HepG2 (cell line): ENCODE measurements around the gene RPAP3. TPM values are rescaled to one million over a fixed set of nuclear protein-coding genes. Genes with fewer than 3 reads are reported as not detected.

Experiments used
- EEA1 ChIP-seq: sonication (generic); formaldehyde crosslinking; IDR thresholded peaks from 2 replicates; pipeline ENCODE4 v1.5.1; 2020; ENCODE audit warnings: mild to moderate bottlenecking, missing genetic modification reagents, borderline replicate concordance
- KLF12 ChIP-seq: sonication (generic); formaldehyde crosslinking; IDR thresholded peaks from 2 replicates; pipeline ENCODE4 v1.4.0; 2020; ENCODE audit warnings: missing genetic modification reagents, borderline replicate concordance
- MTERF4 ChIP-seq: sonication (generic); formaldehyde crosslinking; IDR thresholded peaks from 2 replicates; pipeline ENCODE4 v1.8.0; 2023; ENCODE audit warnings: mild to moderate bottlenecking, missing genetic modification reagents
- NFYC ChIP-seq: IDR thresholded peaks from 2 replicates; pipeline ENCODE4 v1.6.1; 2016; ENCODE audit warnings: missing genetic modification reagents, missing compliant biosample characterization
- RFX1 ChIP-seq: fragments of 450-650 bp; IDR thresholded peaks from 2 replicates; pipeline ENCODE4 v1.6.1; 2017
- SIN3B ChIP-seq: fragments of 150-350 bp; IDR thresholded peaks from 2 replicates; pipeline ENCODE4 v1.6.1; 2014; ENCODE audit warnings: low read length
- SP140L ChIP-seq: sonication (generic); formaldehyde crosslinking; IDR thresholded peaks from 2 replicates; pipeline ENCODE4 v1.4.0; 2020; ENCODE audit warnings: missing genetic modification reagents, borderline replicate concordance
- SRSF9 ChIP-seq: fragments of 200-400 bp; formaldehyde crosslinking; IDR thresholded peaks from 2 replicates; pipeline ENCODE4 v1.6.1; 2018; ENCODE audit warnings: borderline replicate concordance, mild to moderate bottlenecking, low read depth, low read length; ENCODE audit not compliant: insufficient read depth, poor library complexity, severe bottlenecking
- THYN1 ChIP-seq: sonication (generic); formaldehyde crosslinking; IDR thresholded peaks from 2 replicates; pipeline ENCODE4 v1.8.1; 2023; ENCODE audit warnings: low read depth, mild to moderate bottlenecking, moderate library complexity, missing genetic modification reagents, borderline replicate concordance
- ZNF142 ChIP-seq: sonication (generic); formaldehyde crosslinking; IDR thresholded peaks from 2 replicates; pipeline ENCODE4 v1.4.0; 2020; ENCODE audit warnings: missing genetic modification reagents
- ZNF207 ChIP-seq: fragments of 450-650 bp; IDR thresholded peaks from 2 replicates; pipeline ENCODE4 v1.6.1; 2016; ENCODE audit warnings: antibody characterized with exemption, borderline replicate concordance
- ZNF446 ChIP-seq: sonication (generic); formaldehyde crosslinking; IDR thresholded peaks from 2 replicates; pipeline ENCODE4 v1.5.0; 2020; ENCODE audit warnings: mild to moderate bottlenecking, missing genetic modification reagents
- ZNF547 ChIP-seq: sonication (generic); formaldehyde crosslinking; IDR thresholded peaks from 2 replicates; pipeline ENCODE4 v1.5.1; 2020; ENCODE audit warnings: mild to moderate bottlenecking, missing genetic modification reagents
- ZNF879 ChIP-seq: sonication (generic); formaldehyde crosslinking; IDR thresholded peaks from 2 replicates; pipeline ENCODE4 v1.8.1; 2023; ENCODE audit warnings: missing genetic modification reagents
- polyA plus RNA-seq, 8 experiments: library from polyadenylated mRNA; depleted of rRNA in 3 of 8; stranded (reverse) in 7 of 8; unstranded in 1 of 8; fragments of >200 nt; fragmentation: Illumina TruSeq in 4 of 8; extraction: Trizol in 4 of 8; gene quantifications; 2 replicates each; pipeline versions ENCODE4 v1.2.1 to v1.2.3, GENCODE V29; 2011 to 2016; ENCODE audit warnings: low read depth in 4 of 8, missing spikeins in 1 of 8, mixed read lengths in 1 of 8; ENCODE audit not compliant: insufficient read depth in 1 of 8
- total RNA-seq, 5 experiments: library from RNA; depleted of rRNA; stranded (reverse); fragments of >200 nt; fragmentation: Illumina TruSeq; extraction: Trizol; gene quantifications; 2 replicates each; pipeline ENCODE4 v1.2.3, GENCODE V29; 2016; ENCODE audit warnings: low read depth in 1 of 5
- TF ChIP-seq, protein P1 (sequence below), 2 experiments: IDR thresholded peaks; 2 replicates each; pipeline ENCODE4 v1.6.1; 2011 to 2012; ENCODE audit warnings: low read length in 2 of 2, borderline replicate concordance in 1 of 2, low read depth in 1 of 2, mild to moderate bottlenecking in 1 of 2, moderate library complexity in 1 of 2
- TF ChIP-seq, protein P2 (sequence below): sonication (generic); formaldehyde crosslinking; IDR thresholded peaks from 2 replicates; pipeline ENCODE4 v1.8.0; 2022; ENCODE audit warnings: mild to moderate bottlenecking, missing genetic modification reagents, moderate library complexity

The RPAP3 gene
- total and polyA plus RNA-seq, 2 of the 13 experiments (the other 11 are each of a cell fraction or from before 2014, with no cell fraction given) = 8.8 to 32.8 TPM

- peak; percentile 81; the same call in 1 of the 2 replicates for TF ChIP-seq EEA1 (CRISPR knock-in tag)
- TF ChIP-seq ZNF879 (CRISPR knock-in tag) = no peak
- no peak for TF ChIP-seq ZNF207
- TF ChIP-seq, protein P1, sequence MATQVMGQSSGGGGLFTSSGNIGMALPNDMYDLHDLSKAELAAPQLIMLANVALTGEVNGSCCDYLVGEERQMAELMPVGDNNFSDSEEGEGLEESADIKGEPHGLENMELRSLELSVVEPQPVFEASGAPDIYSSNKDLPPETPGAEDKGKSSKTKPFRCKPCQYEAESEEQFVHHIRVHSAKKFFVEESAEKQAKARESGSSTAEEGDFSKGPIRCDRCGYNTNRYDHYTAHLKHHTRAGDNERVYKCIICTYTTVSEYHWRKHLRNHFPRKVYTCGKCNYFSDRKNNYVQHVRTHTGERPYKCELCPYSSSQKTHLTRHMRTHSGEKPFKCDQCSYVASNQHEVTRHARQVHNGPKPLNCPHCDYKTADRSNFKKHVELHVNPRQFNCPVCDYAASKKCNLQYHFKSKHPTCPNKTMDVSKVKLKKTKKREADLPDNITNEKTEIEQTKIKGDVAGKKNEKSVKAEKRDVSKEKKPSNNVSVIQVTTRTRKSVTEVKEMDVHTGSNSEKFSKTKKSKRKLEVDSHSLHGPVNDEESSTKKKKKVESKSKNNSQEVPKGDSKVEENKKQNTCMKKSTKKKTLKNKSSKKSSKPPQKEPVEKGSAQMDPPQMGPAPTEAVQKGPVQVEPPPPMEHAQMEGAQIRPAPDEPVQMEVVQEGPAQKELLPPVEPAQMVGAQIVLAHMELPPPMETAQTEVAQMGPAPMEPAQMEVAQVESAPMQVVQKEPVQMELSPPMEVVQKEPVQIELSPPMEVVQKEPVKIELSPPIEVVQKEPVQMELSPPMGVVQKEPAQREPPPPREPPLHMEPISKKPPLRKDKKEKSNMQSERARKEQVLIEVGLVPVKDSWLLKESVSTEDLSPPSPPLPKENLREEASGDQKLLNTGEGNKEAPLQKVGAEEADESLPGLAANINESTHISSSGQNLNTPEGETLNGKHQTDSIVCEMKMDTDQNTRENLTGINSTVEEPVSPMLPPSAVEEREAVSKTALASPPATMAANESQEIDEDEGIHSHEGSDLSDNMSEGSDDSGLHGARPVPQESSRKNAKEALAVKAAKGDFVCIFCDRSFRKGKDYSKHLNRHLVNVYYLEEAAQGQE (IDR thresholded peaks at IDR 0.05; ENCODE audit: borderline replicate concordance in 1 of 2, low read depth in 1 of 2, low read length in 2 of 2) = no peak
- no peak for TF ChIP-seq SRSF9
- TF ChIP-seq ZNF446 = peak; percentile 56; the same call in 1 of the 2 replicates
- 0 out of 2 replicates have a peak, but pooled peaks have one; percentile 43 for TF ChIP-seq THYN1 (CRISPR knock-in tag)
- TF ChIP-seq RFX1 = no peak
- TF ChIP-seq MTERF4 (CRISPR knock-in tag) = peak; percentile 17; the same call in 1 of the 2 replicates
- no peak for TF ChIP-seq SP140L (CRISPR knock-in tag)
- TF ChIP-seq NFYC = no peak
- TF ChIP-seq SIN3B = no peak
- TF ChIP-seq ZNF142 (CRISPR knock-in tag) = no peak
- TF ChIP-seq, protein P2, sequence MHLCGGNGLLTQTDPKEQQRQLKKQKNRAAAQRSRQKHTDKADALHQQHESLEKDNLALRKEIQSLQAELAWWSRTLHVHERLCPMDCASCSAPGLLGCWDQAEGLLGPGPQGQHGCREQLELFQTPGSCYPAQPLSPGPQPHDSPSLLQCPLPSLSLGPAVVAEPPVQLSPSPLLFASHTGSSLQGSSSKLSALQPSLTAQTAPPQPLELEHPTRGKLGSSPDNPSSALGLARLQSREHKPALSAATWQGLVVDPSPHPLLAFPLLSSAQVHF (CRISPR knock-in tag) = peak; percentile 38; the same call in 1 of the 2 replicates
- no peak for TF ChIP-seq KLF12 (CRISPR knock-in tag)
- TF ChIP-seq ZNF547 (CRISPR knock-in tag) = no peak
Observed at GRCh38 chr12:47705566-47706425, at the start of gene RPAP3 (continued).
